ENCODE results near the gene TDRD12. TPM values are rescaled to one million over a fixed set of nuclear protein-coding genes. Genes with fewer than 3 reads are reported as not detected.

Gene TDRD12
- total RNA-seq, 1 experiment from 2014 or later: 0.64 TPM

- Histone ChIP-seq H3K9me3 (ENCODE audit: low read depth, low read length, poor library complexity, severe bottlenecking) (no peaks in the 10 kb centered on the region), H3K36me3 (ENCODE audit: insufficient read depth, low read length, poor library complexity, severe bottlenecking) (no peaks in the 10 kb centered on the region), H3K27ac (ENCODE audit: low read depth, low read length, poor library complexity, severe bottlenecking) (no peak overlapping the region), H3K27me3 (replicated peaks; ENCODE audit: insufficient read depth, low read depth, low read length, poor library complexity) (no peaks in the 10 kb centered on the region), H3K4me1 (ENCODE audit: insufficient read depth, low read length, poor library complexity, severe bottlenecking) (no peaks in the 10 kb centered on the region), H3K4me3 (ENCODE audit: low read depth, low read length, poor library complexity, severe bottlenecking) (no peak overlapping the region)
- POLR2A ChIA-PET (ENCODE audit: low non-redundant PET): no interaction called here
- intact Hi-C loops (cut with micrococcal nuclease; ENCODE audit: unreplicated experiment): no loop called here
- BruUV-seq (replicated peaks): no TSS peak
- TF ChIP-seq EZH2 (IDR thresholded peaks at IDR 0.05; ENCODE audit: borderline replicate concordance, low read depth, low read length, poor library complexity, severe bottlenecking) (no peak), CTCF (conservative IDR thresholded peaks at IDR 0.05; ENCODE audit: low read depth, low read length) (no peak)
- CTCF ChIA-PET: no interaction called here
- DNase-seq (ENCODE audit: low spot score): no peak
Observed at GRCh38 chr19:32876919-32877285, 157.3 kb downstream of the TDRD12 start.

Other genes with a start within 250 kb of the TDRD12 start
- gene PDCD5, start 138.6 kb upstream of the TDRD12 start, total RNA-seq (2021): 242 and 255 TPM in 2 replicates
- gene ANKRD27, start 44.6 kb upstream of the TDRD12 start, total RNA-seq (2021): 25.0 and 27.8 TPM in 2 replicates
- gene RGS9BP, start 43.9 kb upstream of the TDRD12 start, total RNA-seq (2021): 0.13 and 0.15 TPM in 2 replicates
- gene NUDT19, start 27.9 kb upstream of the TDRD12 start, total RNA-seq (2021): 17.8 and 18.7 TPM in 2 replicates
- gene SLC7A9, start 150.0 kb downstream of the TDRD12 start, total RNA-seq (2021): 0.34 and 0.39 TPM in 2 replicates

Measured in A673 (cell line).